Upper lobe of right lung (tissue), 1 donor: ENCODE data around the gene FXYD6. TPM values are rescaled to one million over a fixed set of nuclear protein-coding genes. Genes with fewer than 3 reads are reported as not detected.

Source experiments
- ATAC-seq: fragments of 200-7000 bp; cut with Tn5 transposase; one replicate; pipeline ENCODE4 v1.9.1; 2020; ENCODE audit warnings: mild to moderate bottlenecking, moderate library complexity
- DNase-seq: peaks from one replicate; pipeline ENCODE4 v3.0.0-alpha.2; 2020
- H3K27ac ChIP-seq: fragments of 200-600 bp; one replicate; pipeline ENCODE4 v1.8.0; 2022
- H3K27me3 ChIP-seq: fragments of 200-600 bp; one replicate; pipeline ENCODE4 v1.8.0; 2022; ENCODE audit warnings: mild to moderate bottlenecking
- H3K36me3 ChIP-seq: fragments of 200-600 bp; one replicate; pipeline ENCODE4 v1.8.0; 2022
- H3K4me1 ChIP-seq: fragments of 200-600 bp; one replicate; pipeline ENCODE4 v1.8.0; 2022
- H3K4me3 ChIP-seq: fragments of 200-600 bp; one replicate; pipeline ENCODE4 v1.8.0; 2022; ENCODE audit warnings: mild to moderate bottlenecking
- H3K9me3 ChIP-seq: fragments of 200-600 bp; one replicate; pipeline ENCODE4 v1.8.0; 2022
- CTCF ChIP-seq: fragments of 200-600 bp; IDR thresholded peaks from one replicate; pipeline ENCODE4 v1.8.0; 2022; ENCODE audit warnings: antibody characterized with exemption
- intact Hi-C: fragments of 100-400 bp; cut with DNase I; formaldehyde crosslinking; loops from one replicate; pipeline ENCODE4 v1.11.0; 2022
- total RNA-seq: library from RNA; stranded (reverse); fragmentation: NEBNext Ultra II Directional; extraction: Animal tissue kit (Norgen Biotek cat#: 25700); gene quantifications from one replicate; pipeline ENCODE4 v1.2.1, GENCODE V29; 2021
- donor health status: DM: no; HTN: yes; CAD: no; lungs with severe emphysema.

FXYD6 gene
- total RNA-seq, 1 donor from 2014 or later, result 59.0 TPM

GRCh38 chr11:117830674-117831351, 45.6 kb downstream of the FXYD6 start:
- peaks cover 19% of the 10 kb centered on the region for H3K4me1 ChIP-seq
- no peaks in the 10 kb centered on the region for H3K36me3 ChIP-seq
- TF ChIP-seq CTCF, result no peak
- intact Hi-C loops, result no loop called here
- no peaks in the 10 kb centered on the region for H3K27me3 ChIP-seq
- ATAC-seq, result no peak
- H3K4me3 ChIP-seq, result no peak overlapping the region
- no peak overlapping the region for H3K27ac ChIP-seq
- DNase-seq, result no peak
- H3K9me3 ChIP-seq, result no peaks in the 10 kb centered on the region

- TF ChIP-seq CTCF, result no peak
- no peaks in the 10 kb centered on the region for H3K36me3 ChIP-seq
- intact Hi-C loops, result no loop called here
- no peak for DNase-seq
- peaks cover 24% of the 10 kb centered on the region for H3K4me1 ChIP-seq
- H3K4me3 ChIP-seq, result no peak overlapping the region
- H3K9me3 ChIP-seq, result no peaks in the 10 kb centered on the region
- ATAC-seq, result no peak
- H3K27ac ChIP-seq, result no peak overlapping the region
- H3K27me3 ChIP-seq, result no peaks in the 10 kb centered on the region
Measured at GRCh38 chr11:117830072-117830471, 46.4 kb downstream of the FXYD6 start.

DNA sequence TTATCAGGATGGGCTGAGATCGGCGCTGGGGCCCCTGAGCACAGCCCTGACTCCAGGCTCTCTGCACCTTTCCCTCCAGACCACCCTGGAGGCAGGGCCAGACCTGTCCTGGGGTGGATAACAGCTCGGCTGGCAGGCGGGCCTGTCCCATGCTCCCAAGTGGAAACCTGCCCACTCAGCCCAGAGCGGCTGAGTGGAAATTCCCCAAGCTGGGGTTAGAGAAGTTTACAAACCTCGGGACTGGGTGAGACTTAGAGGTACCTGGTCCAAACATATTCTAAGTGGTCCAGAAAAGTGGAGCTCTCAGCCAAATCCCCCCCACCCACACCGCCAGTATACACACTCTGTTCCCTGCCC, 47.1 kb downstream of the FXYD6 start:
- Histone ChIP-seq H3K36me3 (no peaks in the 10 kb centered on the region), H3K4me3 (no peak overlapping the region), H3K27me3 (no peaks in the 10 kb centered on the region), H3K4me1 (peaks cover 32% of the 10 kb centered on the region), H3K27ac (peak overlapping the region; percentile 58), H3K9me3 (no peaks in the 10 kb centered on the region)
- peak; percentile 61 for DNase-seq
- no peak for TF ChIP-seq CTCF
- intact Hi-C loops, result loop anchor here (10.0 kb wide), 1 partner anchor 225 kb away; no protein-coding TSS in a partner anchor
- no peak for ATAC-seq

GRCh38 chr11:117828611-117829368, 47.7 kb downstream of the FXYD6 start:
- H3K36me3 ChIP-seq, result no peaks in the 10 kb centered on the region
- TF ChIP-seq CTCF, result no peak
- peak; percentile 40 for ATAC-seq
- no peaks in the 10 kb centered on the region for H3K9me3 ChIP-seq
- H3K4me1 ChIP-seq, result peaks cover 36% of the 10 kb centered on the region
- intact Hi-C loops, result loop anchor here (10.0 kb wide), 1 partner anchor 226 kb away; no protein-coding TSS in a partner anchor
- peak; percentile 69 for DNase-seq
- H3K27me3 ChIP-seq, result no peaks in the 10 kb centered on the region
- no peak overlapping the region for H3K4me3 ChIP-seq
- H3K27ac ChIP-seq, result peak overlapping the region; percentile 58

- H3K9me3 ChIP-seq, result no peaks in the 10 kb centered on the region
- no peaks in the 10 kb centered on the region for H3K36me3 ChIP-seq
- H3K4me1 ChIP-seq, result peaks cover 45% of the 10 kb centered on the region
- intact Hi-C loops, result loop anchor here (10.0 kb wide), 1 partner anchor 227 kb away; no protein-coding TSS in a partner anchor
- DNase-seq, result peak; percentile 49
- H3K27me3 ChIP-seq, result no peaks in the 10 kb centered on the region
- no peak overlapping the region for H3K4me3 ChIP-seq
- ATAC-seq, result no peak
- no peak for TF ChIP-seq CTCF
- H3K27ac ChIP-seq, result no peak overlapping the region
Measured at GRCh38 chr11:117827521-117828511, 48.6 kb downstream of the FXYD6 start.
